ENCODE measurements around the gene TBC1D10B. TPM values are rescaled to one million over a fixed set of nuclear protein-coding genes. Genes with fewer than 3 reads are reported as not detected.

Gene TBC1D10B
- total RNA-seq, 1 experiment from 2014 or later = 49.2 TPM

DNA sequence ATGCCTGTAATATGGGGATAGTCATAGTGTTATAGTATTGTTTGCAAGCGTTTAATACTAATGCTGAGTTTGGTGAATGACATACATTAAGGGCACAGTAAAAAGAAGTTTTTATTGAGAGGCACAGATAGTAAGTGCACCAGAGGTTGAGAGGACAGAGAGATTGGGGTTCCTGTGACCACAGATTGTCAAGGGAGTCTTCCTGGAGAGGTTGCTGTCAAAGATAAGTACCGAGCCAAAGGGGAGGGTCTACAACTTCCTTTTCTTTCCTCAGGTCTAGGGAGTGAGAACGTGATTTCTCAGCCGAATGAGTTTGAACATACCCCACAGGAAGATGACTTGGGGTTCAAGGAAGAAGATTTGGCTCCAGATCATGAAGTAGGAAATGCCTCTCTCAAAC lies 26.8 kb upstream of the TBC1D10B start:
- H3K27ac ChIP-seq (ENCODE audit: low read depth, low read length) = no peak overlapping the region
- no peaks in the 10 kb centered on the region for H4K20me1 ChIP-seq (ENCODE audit: insufficient read depth)
- H3K36me3 ChIP-seq (ENCODE audit: control insufficient read depth in 1 of 2, insufficient read depth in 2 of 2, low read length in 2 of 2) = peaks cover 2 to 18% of the 10 kb centered on the region in 2 experiments; a peak in 3 of 4 replicates
- ATAC-seq (no peak), DNase-seq (ENCODE audit: low read depth, low spot score) (no peak)
- no peak overlapping the region for H2AFZ ChIP-seq (ENCODE audit: low read depth, low read length, poor library complexity, severe bottlenecking)
- ChIA-PET POLR2A (interaction anchor here (1.1 kb wide), 1 partner anchor 10 kb away, joined by 3 read pairs; the partner anchor contains the start of gene ZNF771), CTCF (interaction anchor here (2.5 kb wide), 1 partner anchor 12 kb away, joined by 19 read pairs; no protein-coding TSS in a partner anchor), RAD21 (ENCODE audit: low non-redundant PET in 1 of 2, low total read pairs in 2 of 2, uncharacterized antibody in 2 of 2, unreplicated experiment in 2 of 2) (interaction anchor here in 1 of 2 experiments (0.6 kb wide), 1 partner anchor 21 kb away, joined by 3 read pairs; no protein-coding TSS in a partner anchor)
- no TSS peak for BruUV-seq (replicated peaks)
- H3K9me3 ChIP-seq (ENCODE audit: control insufficient read depth in 1 of 2, insufficient read depth in 1 of 2, low read depth in 1 of 2, low read length in 2 of 2) = no peaks in the 10 kb centered on the region
- no peaks in the 10 kb centered on the region for H3K9me2 ChIP-seq (ENCODE audit: insufficient read depth)
- intact Hi-C loops (cut with micrococcal nuclease) = no loop called here
- no peak for TF ChIP-seq JUND (IDR thresholded peaks at IDR 0.05)
- TF ChIP-seq SRF (IDR thresholded peaks at IDR 0.05; ENCODE audit: low read depth) = no peak
- TF ChIP-seq, protein P1, sequence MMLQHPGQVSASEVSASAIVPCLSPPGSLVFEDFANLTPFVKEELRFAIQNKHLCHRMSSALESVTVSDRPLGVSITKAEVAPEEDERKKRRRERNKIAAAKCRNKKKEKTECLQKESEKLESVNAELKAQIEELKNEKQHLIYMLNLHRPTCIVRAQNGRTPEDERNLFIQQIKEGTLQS (IDR thresholded peaks at IDR 0.05) = no peak
- TF ChIP-seq, protein P2, sequence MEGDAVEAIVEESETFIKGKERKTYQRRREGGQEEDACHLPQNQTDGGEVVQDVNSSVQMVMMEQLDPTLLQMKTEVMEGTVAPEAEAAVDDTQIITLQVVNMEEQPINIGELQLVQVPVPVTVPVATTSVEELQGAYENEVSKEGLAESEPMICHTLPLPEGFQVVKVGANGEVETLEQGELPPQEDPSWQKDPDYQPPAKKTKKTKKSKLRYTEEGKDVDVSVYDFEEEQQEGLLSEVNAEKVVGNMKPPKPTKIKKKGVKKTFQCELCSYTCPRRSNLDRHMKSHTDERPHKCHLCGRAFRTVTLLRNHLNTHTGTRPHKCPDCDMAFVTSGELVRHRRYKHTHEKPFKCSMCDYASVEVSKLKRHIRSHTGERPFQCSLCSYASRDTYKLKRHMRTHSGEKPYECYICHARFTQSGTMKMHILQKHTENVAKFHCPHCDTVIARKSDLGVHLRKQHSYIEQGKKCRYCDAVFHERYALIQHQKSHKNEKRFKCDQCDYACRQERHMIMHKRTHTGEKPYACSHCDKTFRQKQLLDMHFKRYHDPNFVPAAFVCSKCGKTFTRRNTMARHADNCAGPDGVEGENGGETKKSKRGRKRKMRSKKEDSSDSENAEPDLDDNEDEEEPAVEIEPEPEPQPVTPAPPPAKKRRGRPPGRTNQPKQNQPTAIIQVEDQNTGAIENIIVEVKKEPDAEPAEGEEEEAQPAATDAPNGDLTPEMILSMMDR (IDR thresholded peaks at IDR 0.05 in 2 of 3, conservative IDR thresholded peaks at IDR 0.05 in 1 of 3; ENCODE audit: borderline replicate concordance in 1 of 3, insufficient read depth in 1 of 3, low read depth in 2 of 3, low read length in 2 of 3) = no peak
- TF ChIP-seq, protein P3, sequence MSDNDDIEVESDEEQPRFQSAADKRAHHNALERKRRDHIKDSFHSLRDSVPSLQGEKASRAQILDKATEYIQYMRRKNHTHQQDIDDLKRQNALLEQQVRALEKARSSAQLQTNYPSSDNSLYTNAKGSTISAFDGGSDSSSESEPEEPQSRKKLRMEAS (IDR thresholded peaks at IDR 0.05) = no peak
- TF ChIP-seq, protein P4, sequence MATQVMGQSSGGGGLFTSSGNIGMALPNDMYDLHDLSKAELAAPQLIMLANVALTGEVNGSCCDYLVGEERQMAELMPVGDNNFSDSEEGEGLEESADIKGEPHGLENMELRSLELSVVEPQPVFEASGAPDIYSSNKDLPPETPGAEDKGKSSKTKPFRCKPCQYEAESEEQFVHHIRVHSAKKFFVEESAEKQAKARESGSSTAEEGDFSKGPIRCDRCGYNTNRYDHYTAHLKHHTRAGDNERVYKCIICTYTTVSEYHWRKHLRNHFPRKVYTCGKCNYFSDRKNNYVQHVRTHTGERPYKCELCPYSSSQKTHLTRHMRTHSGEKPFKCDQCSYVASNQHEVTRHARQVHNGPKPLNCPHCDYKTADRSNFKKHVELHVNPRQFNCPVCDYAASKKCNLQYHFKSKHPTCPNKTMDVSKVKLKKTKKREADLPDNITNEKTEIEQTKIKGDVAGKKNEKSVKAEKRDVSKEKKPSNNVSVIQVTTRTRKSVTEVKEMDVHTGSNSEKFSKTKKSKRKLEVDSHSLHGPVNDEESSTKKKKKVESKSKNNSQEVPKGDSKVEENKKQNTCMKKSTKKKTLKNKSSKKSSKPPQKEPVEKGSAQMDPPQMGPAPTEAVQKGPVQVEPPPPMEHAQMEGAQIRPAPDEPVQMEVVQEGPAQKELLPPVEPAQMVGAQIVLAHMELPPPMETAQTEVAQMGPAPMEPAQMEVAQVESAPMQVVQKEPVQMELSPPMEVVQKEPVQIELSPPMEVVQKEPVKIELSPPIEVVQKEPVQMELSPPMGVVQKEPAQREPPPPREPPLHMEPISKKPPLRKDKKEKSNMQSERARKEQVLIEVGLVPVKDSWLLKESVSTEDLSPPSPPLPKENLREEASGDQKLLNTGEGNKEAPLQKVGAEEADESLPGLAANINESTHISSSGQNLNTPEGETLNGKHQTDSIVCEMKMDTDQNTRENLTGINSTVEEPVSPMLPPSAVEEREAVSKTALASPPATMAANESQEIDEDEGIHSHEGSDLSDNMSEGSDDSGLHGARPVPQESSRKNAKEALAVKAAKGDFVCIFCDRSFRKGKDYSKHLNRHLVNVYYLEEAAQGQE (IDR thresholded peaks at IDR 0.05; ENCODE audit: low read depth) = no peak
- no peak for TF ChIP-seq POLR2A (IDR thresholded peaks at IDR 0.05; ENCODE audit: borderline replicate concordance, extremely low read depth, insufficient read depth, insufficient read length)
- TF ChIP-seq CBX3 (IDR thresholded peaks at IDR 0.05; ENCODE audit: low read depth) = no peak
- no peak for TF ChIP-seq EGR1 (IDR thresholded peaks at IDR 0.05; ENCODE audit: low read depth)
- no peak for TF ChIP-seq POLR2AphosphoS5 (IDR thresholded peaks at IDR 0.05; ENCODE audit: low read depth, low read length)
- no peak for TF ChIP-seq YY1 (IDR thresholded peaks at IDR 0.05; ENCODE audit: extremely low read depth, insufficient replicate concordance, low read depth, low read length)
- TF ChIP-seq TCF7L2 (IDR thresholded peaks at IDR 0.05; ENCODE audit: borderline replicate concordance, extremely low read depth, insufficient read depth, insufficient read length) = no peak
- no peak for TF ChIP-seq SP1 (IDR thresholded peaks at IDR 0.05; ENCODE audit: low read depth)
- no peak for TF ChIP-seq ZFX (IDR thresholded peaks at IDR 0.05)
- TF ChIP-seq EZH2 (IDR thresholded peaks at IDR 0.05) = no peak
- no peak for TF ChIP-seq ZNF274 (IDR thresholded peaks at IDR 0.05; ENCODE audit: low read depth, low read length)
- TF ChIP-seq SIN3A (IDR thresholded peaks at IDR 0.05; ENCODE audit: low read depth) = no peak
- TF ChIP-seq ELF1 (IDR thresholded peaks at IDR 0.05; ENCODE audit: borderline replicate concordance, low read depth) = no peak
- TF ChIP-seq EZH2phosphoT487 (IDR thresholded peaks at IDR 0.05; ENCODE audit: borderline replicate concordance) = no peak
- peak overlapping the region; percentile 88 for H3K4me2 ChIP-seq (ENCODE audit: low read length)
- H3K79me2 ChIP-seq (ENCODE audit: insufficient read depth, low read length) = peaks cover 25% of the 10 kb centered on the region
- peaks cover 37 to 63% of the 10 kb centered on the region in 2 experiments for H3K4me1 ChIP-seq (ENCODE audit: control insufficient read depth in 1 of 2, insufficient read depth in 2 of 2, low read length in 2 of 2)
- H3K4me3 ChIP-seq (replicated peaks in 1 of 2; ENCODE audit: low read depth in 1 of 2, low read length in 2 of 2) = peak overlapping the region in 1 of 2 experiments; percentile 96; a peak in 2 of 4 replicates
- H3K27me3 ChIP-seq (ENCODE audit: insufficient read depth, low read length) = no peaks in the 10 kb centered on the region
- peak overlapping the region; percentile 87; the same call in 1 of the 2 replicates for H3K9ac ChIP-seq (ENCODE audit: low read length)
